ENCODE results near the gene MKNK2. TPM values are rescaled to one million over a fixed set of nuclear protein-coding genes. Genes with fewer than 3 reads are reported as not detected.

MKNK2 gene
- total and polyA plus RNA-seq, 2 of the 13 experiments (the other 11 are each of a cell fraction or from before 2014, with no cell fraction given): 44.9 to 112 TPM

- TF ChIP-seq SKIL (CRISPR knock-in tag; IDR thresholded peaks at IDR 0.05; ENCODE audit: borderline replicate concordance): peak; percentile 60; the same call in 1 of the 2 replicates
- TF ChIP-seq ATF4 (CRISPR knock-in tag; IDR thresholded peaks at IDR 0.05): no peak
- TF ChIP-seq ZNF710 (CRISPR knock-in tag; IDR thresholded peaks at IDR 0.05; ENCODE audit: borderline replicate concordance): no peak
- peak; percentile 6 for TF ChIP-seq ASH2L (IDR thresholded peaks at IDR 0.05; ENCODE audit: insufficient read length, low read depth, low read length)
- peak; percentile 97; the same call in 1 of the 2 replicates for TF ChIP-seq FOXO4 (CRISPR knock-in tag; conservative IDR thresholded peaks at IDR 0.05)
- TF ChIP-seq ZNF691 (CRISPR knock-in tag; IDR thresholded peaks at IDR 0.05; ENCODE audit: borderline replicate concordance, low read depth): peak; percentile 57
- TF ChIP-seq ZNF773 (CRISPR knock-in tag; IDR thresholded peaks at IDR 0.05; ENCODE audit: borderline replicate concordance): no peak
- no peak for TF ChIP-seq AGO1 (IDR thresholded peaks at IDR 0.05; ENCODE audit: low read depth, low read length, poor library complexity, severe bottlenecking)
- 0 out of 2 replicates have a peak, but pooled peaks have one; percentile 15 for TF ChIP-seq SP5 (CRISPR knock-in tag; IDR thresholded peaks at IDR 0.05; ENCODE audit: borderline replicate concordance, low read depth)
- TF ChIP-seq SAP130 (CRISPR knock-in tag; IDR thresholded peaks at IDR 0.05; ENCODE audit: low read depth): peak; percentile 53
- no peak for TF ChIP-seq ZKSCAN5 (CRISPR knock-in tag; IDR thresholded peaks at IDR 0.05)
- TF ChIP-seq RARA (CRISPR knock-in tag; IDR thresholded peaks at IDR 0.05): peak; percentile 55; the same call in 1 of the 2 replicates
- TF ChIP-seq MED13 (CRISPR knock-in tag; IDR thresholded peaks at IDR 0.05): peak; percentile 32; the same call in 1 of the 2 replicates
- TF ChIP-seq ZNF772 (CRISPR knock-in tag; IDR thresholded peaks at IDR 0.05): no peak; the same call in 1 of the 2 replicates
- TF ChIP-seq ZNF160 (CRISPR knock-in tag; IDR thresholded peaks at IDR 0.05): no peak
- no peak for TF ChIP-seq PAXIP1 (CRISPR knock-in tag; conservative IDR thresholded peaks at IDR 0.05)
- TF ChIP-seq LCORL (IDR thresholded peaks at IDR 0.05): no peak
- TF ChIP-seq LCORL (CRISPR knock-in tag; IDR thresholded peaks at IDR 0.05): peak; percentile 70
Observed at GRCh38 chr19:2060884-2061494, 9.9 kb upstream of the MKNK2 start (continued).

Measured in HepG2 (cell line).